WTC11 (cell line): ENCODE measurements around the gene CHRNB1.

Experiments used
- AFF4 ChIP-seq: sonication (generic); formaldehyde crosslinking; IDR thresholded peaks from 2 replicates; pipeline ENCODE4 v1.8.1; 2023; ENCODE audit warnings: mild to moderate bottlenecking, missing genetic modification reagents, borderline replicate concordance
- ATF1 ChIP-seq: sonication (generic); formaldehyde crosslinking; IDR thresholded peaks from 2 replicates; pipeline ENCODE4 v1.8.1; 2023; ENCODE audit warnings: mild to moderate bottlenecking, moderate library complexity, missing genetic modification reagents
- ATF6 ChIP-seq: sonication (generic); formaldehyde crosslinking; IDR thresholded peaks from 2 replicates; pipeline ENCODE4 v1.8.1; 2023; ENCODE audit warnings: mild to moderate bottlenecking, missing genetic modification reagents
- CTCF ChIP-seq: fragments of 200-600 bp; IDR thresholded peaks from 2 replicates; pipeline ENCODE4 v1.8.0; 2022; ENCODE audit warnings: antibody characterized with exemption
- HMGXB4 ChIP-seq: sonication (generic); formaldehyde crosslinking; IDR thresholded peaks from 2 replicates; pipeline ENCODE4 v1.8.1; 2023; ENCODE audit warnings: mild to moderate bottlenecking, moderate library complexity, missing genetic modification reagents
- NFYB ChIP-seq: sonication (generic); formaldehyde crosslinking; conservative IDR thresholded peaks from 2 replicates; pipeline ENCODE4 v1.8.0; 2022; ENCODE audit warnings: low read depth, missing genetic modification reagents
- SP1 ChIP-seq: sonication (generic); formaldehyde crosslinking; conservative IDR thresholded peaks from 2 replicates; pipeline ENCODE4 v1.8.1; 2022; ENCODE audit warnings: missing genetic modification reagents
- USF2 ChIP-seq: sonication (generic); formaldehyde crosslinking; IDR thresholded peaks from 2 replicates; pipeline ENCODE4 v1.8.1; 2023; ENCODE audit warnings: mild to moderate bottlenecking, missing genetic modification reagents, moderate library complexity
- ZBTB43 ChIP-seq: sonication (generic); formaldehyde crosslinking; IDR thresholded peaks from 2 replicates; pipeline ENCODE4 v1.8.1; 2023; ENCODE audit warnings: mild to moderate bottlenecking, missing genetic modification reagents

- TF ChIP-seq NFYB (CRISPR knock-in tag) (no peak), AFF4 (CRISPR knock-in tag) (no peak), HMGXB4 (CRISPR knock-in tag) (no peak), SP1 (no peak), USF2 (CRISPR knock-in tag) (no peak), ZBTB43 (no peak), CTCF (no peak), ATF6 (CRISPR knock-in tag) (no peak), ATF1 (no peak)
These were observed 1.1 kb upstream of the CHRNB1 start for GRCh38 chr17:7443499-7444485.
